ENCODE measurements around the gene RPL39.
"Not testable (repeated sequence)": the region's sequence is repeated elsewhere in the genome, so short reads cannot be mapped to it uniquely, and the experiment has no call there.

RPL39 gene

DNA sequence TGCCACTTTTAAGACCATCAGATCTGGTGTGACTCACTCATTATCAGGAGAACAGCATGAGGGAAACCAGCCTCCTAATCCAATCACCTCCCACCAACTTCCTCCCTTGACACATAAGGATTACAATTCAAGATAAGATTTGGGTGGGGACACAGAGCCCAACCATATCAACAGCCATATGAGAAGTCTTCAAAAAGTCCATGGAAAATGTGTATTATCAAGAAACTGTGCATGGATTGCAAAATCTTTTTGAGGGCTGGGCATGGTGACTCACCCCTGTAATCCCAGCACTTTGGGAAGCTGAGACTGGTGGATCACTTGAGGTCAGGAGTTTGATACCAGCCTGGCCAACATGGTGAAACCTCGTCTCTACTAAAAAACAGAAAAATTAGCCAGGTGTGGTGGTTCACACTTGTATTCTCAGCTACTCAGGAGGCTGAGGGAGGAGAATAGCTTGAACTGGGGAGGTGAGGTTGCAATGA lies 17.8 kb upstream of the RPL39 start:
- FAIRE-seq (no peak), DNase-seq (ENCODE audit: insufficient read length, low spot score) (no peak)
- TF ChIP-seq, protein P1, sequence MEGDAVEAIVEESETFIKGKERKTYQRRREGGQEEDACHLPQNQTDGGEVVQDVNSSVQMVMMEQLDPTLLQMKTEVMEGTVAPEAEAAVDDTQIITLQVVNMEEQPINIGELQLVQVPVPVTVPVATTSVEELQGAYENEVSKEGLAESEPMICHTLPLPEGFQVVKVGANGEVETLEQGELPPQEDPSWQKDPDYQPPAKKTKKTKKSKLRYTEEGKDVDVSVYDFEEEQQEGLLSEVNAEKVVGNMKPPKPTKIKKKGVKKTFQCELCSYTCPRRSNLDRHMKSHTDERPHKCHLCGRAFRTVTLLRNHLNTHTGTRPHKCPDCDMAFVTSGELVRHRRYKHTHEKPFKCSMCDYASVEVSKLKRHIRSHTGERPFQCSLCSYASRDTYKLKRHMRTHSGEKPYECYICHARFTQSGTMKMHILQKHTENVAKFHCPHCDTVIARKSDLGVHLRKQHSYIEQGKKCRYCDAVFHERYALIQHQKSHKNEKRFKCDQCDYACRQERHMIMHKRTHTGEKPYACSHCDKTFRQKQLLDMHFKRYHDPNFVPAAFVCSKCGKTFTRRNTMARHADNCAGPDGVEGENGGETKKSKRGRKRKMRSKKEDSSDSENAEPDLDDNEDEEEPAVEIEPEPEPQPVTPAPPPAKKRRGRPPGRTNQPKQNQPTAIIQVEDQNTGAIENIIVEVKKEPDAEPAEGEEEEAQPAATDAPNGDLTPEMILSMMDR (IDR thresholded peaks at IDR 0.05; ENCODE audit: insufficient read depth, missing control alignments), result no peak

DNA sequence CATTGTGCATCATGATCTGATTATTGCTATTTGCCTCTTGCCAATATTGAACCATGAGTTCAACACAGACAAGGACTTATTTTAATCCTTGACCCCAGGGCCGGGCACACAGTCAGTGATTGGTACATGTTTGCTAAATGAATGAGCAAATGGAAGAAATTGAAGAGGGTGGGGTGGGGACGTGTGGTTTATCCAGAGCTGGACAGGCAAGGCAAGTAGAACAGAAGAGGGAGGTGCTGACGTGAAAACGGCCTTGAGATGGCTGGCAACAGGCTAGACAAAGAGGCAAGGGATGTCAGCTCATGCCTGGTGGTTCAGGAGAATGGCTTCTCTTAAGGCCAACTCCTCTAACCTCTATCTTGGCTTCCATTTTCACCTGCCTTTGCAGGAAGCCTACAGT lies 17.0 kb upstream of the RPL39 start:
- not testable (repeated sequence) for DNase-seq (ENCODE audit: insufficient read length, low spot score); FAIRE-seq

DNA sequence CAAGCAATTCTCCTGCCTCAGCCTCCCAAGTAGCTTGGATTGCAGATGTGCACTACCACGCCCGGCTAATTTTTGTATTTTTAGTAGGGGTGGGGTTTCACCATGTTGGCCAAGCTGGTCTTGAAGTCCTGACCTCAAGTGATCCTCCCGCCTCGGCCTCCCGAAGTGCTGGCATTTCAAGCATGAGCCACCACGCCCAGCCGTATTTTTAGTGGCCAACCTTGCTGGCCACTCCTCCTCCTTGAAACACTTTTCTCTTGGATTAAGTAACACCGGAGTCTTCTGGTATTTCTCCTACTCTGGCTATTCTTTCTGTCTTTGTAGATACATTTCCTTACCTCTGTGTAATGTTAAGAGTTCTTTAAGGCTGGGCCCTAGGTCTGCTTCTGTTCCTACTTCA lies 11.1 kb upstream of the RPL39 start:
- no peak for DNase-seq (ENCODE audit: insufficient read length, low spot score)
- no peak for FAIRE-seq
- TF ChIP-seq, protein P1 (IDR thresholded peaks at IDR 0.05; ENCODE audit: insufficient read depth, missing control alignments), result no peak

DNA sequence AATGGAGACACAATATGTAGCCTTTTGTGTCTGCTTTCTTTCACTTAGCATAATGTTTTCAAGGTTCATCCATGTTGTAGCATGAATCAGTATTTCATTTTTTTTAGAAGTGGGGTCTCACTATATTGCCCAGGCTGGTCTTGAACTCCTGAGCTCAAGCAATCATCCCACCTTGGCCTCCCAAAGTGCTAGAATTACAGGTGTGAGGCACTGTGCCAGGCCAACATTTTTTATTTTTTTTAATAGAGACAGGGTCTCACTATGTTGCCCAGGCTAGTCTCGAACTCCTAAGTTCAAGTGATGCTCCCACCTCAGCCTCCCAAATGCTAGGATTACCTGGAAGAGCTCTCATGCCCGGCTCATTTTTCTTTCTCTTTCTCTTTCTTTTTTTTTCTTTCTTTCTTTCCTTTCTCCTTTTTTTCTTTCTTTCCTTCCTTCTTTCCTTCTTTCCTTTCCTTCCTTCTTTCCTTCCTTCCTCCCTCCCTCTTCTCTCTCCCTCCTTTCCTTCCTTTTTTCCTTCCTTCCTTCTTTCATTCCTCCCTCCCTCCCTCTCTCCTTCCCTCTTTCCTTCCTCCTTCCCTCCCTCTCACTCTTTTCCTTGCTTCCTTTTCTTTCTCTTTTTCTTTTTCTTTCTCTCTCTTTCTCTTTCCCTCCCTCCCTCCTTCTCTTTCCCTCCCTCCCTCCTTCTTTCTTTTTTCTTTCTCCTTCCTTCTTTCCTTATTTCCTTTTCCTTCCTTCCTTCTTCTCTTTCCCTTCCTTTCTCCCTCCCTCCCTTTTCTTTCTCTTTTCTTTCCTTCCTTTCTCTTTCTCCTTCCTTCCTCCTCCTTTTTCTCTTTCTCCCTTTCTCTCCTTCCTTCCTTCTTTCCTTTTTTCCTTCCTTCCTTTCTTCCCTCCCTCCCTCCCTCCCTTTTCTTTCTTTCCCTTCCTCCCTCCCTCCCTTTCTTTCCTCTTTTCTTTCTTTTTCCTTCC lies 10.1 kb upstream of the RPL39 start:
- no peak for DNase-seq (ENCODE audit: insufficient read length, low spot score)
- TF ChIP-seq, protein P1 (IDR thresholded peaks at IDR 0.05; ENCODE audit: insufficient read depth, missing control alignments), result no peak
- no peak for FAIRE-seq

DNA sequence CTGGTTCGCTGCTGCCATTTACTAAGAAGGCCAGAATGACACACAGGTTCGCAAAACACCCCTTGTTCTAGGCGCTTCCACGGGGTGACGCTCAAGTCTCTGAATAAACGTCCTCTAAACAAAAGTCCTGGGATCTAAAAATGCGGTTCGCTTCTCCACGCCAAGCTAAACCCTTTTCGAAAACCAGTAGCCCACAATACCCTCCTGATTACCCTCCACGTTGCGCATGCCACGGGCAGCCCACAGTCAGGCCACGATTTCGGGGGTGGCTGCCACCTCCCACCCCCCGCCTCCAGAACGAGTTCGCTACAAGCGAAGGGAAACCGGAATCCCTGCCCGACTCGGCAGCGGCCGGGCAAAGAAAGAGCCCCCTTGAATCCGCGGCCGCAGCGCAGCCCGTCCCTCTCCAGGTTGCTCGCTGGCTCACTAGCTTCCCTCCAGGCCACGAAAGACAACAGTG lies 423 bp downstream of the RPL39 start:
- FAIRE-seq (no peak), DNase-seq (ENCODE audit: insufficient read length, low spot score) (no peak)
- TF ChIP-seq, protein P1 (IDR thresholded peaks at IDR 0.05; ENCODE audit: insufficient read depth, missing control alignments), result no peak

DNA sequence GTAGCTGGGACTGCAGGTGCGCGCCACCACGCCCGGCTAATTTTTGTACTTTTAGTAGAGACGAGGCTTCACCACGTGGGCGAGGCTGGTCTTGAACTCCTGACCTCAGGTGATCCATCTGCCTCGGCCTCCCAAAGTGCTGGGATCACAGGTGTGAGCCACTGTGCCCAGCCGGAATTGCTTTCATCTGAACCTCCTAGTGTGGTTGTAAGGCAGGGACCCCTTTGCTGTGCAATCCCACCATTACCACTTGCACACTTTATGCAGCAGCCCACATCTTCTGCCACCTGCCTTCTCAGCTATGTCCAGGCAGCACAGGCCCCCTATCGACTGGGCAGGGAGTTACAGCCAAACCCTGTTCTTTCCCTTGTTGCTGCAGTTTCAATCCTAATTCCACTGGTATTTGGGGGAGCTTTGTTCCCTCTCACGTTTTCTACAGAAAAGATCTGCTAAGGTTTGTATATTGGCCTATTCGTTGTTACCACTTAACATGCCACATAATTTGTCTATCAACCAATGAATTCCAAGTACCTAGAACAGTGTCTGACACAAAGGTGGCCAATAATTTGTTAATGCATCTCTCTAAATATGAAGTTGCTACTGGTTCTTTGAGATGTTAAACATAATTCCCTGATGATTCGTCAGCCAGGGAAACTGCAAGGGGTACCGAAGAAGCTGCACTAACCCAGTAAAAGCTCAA lies 6.5 kb downstream of the RPL39 start:
- FAIRE-seq, result no peak
- no peak for DNase-seq (ENCODE audit: insufficient read length, low spot score)
- TF ChIP-seq, protein P1 (IDR thresholded peaks at IDR 0.05; ENCODE audit: insufficient read depth, missing control alignments), result peak; percentile 48

DNA sequence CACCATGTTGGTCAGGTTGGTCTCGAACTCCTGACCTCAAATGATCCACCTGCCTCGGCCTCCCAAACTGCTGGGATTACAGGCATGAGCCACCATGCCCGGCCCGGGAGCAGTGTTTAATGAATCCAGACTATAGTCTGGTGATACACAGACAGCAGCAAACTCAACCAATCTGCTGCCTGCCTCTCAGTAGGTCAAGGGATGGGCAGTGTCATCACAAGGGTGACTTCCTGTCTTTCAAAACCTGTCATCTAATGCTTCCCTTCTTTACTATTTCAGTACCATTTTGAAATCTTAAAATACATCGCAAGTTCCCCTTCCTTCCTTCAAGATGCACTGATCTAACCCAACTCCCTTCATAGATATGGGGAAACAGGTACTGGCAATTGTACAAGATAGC lies 8.4 kb downstream of the RPL39 start:
- FAIRE-seq, result no peak
- no peak for DNase-seq (ENCODE audit: insufficient read length, low spot score)
- TF ChIP-seq, protein P1 (IDR thresholded peaks at IDR 0.05; ENCODE audit: insufficient read depth, missing control alignments), result no peak

Measured in D721Med (cell line).